ENCODE data around the gene STAT2. TPM values are rescaled to one million over a fixed set of nuclear protein-coding genes. Genes with fewer than 3 reads are reported as not detected.
"Not testable (repeated sequence)": the region's sequence is repeated elsewhere in the genome, so short reads cannot be mapped to it uniquely, and the experiment has no call there.

Gene STAT2
- total RNA-seq, 1 donor from 2014 or later: 95.5 TPM

DNA sequence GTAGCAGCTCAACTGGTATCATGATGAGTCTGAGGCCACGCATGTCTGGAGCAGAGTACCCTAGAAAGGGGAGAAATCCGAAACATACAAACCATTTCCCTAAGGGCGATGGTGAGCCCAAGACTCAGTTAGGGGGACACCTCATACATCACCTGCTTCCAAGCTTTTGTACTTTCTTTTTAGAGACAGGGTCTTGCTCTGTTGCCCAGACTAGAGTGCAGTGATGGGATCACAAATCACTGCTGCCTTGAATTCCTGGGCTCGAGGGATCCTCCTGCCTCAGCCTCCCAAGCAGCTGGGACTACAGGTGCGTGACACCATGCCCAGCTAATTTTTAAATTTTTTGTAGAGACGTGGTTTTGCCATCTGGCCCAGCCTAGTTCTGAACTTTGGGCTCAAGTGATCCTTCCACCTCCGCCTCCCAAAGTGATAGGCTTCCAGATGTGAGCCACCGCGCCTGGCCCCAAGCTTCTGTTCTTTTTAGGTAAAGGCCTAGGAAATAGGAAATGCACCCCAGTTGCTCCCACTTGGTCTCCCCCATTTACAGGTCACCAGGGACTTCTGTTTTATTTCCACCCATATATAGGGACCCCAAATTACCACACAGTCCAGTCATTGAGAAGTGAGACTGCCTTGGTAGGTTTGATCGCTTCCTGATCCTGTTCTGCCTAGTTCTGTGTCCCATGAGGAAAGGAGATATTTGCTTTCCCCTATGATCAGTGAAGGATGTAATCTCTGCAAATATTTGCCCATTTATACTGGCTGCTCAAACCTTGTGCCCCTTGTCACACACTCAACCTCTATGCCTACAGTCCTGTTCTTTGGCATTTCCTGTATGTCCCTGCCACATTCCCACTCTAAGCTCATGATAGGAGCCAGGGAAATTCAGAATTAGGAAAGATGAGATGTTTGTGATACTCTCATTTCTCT lies 2.5 kb upstream of the STAT2 start, which contains the start of gene APOF:
Gene APOF (minus strand): TSS at position 728 of the 930 bp plus-strand sequence. CDS start 112 bp downstream, at position 616.
- peak; percentile 60 for DNase-seq (ENCODE audit: low spot score)
- ATAC-seq: peak; percentile 42

DNA sequence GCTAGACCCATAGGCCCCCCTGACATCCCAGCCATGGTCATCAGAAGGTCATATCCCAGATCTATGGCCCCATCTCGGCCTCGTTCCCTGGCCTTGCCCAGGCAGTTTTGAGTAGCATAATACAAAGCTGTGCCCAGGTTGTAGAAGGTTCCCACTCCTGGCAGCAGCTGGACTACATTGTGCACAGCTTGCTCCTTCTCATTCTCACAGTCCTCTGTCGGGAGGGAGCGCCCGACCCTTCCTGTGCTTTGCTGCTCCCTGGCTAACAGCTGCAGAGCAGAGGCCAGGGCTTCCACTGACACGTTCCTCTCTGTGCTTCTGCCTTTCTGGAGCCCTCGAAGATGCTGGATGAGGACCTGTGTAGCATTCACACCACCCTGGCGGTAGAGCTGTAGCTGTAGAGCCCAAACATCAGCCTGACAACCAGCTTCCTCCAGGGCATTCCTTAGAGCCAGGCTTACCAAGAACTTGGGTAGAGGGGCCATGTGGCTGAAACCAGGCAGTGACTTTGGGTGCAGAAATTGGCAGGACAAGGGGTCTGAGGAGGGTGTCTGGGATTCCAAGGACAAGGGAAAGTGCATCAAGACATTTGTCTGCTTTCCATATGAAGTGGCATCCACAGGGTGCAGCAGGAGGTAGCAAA lies 1.7 kb upstream of the STAT2 start:
- DNase-seq (ENCODE audit: low spot score) (peak; percentile 56), ATAC-seq (peak; percentile 11)

DNA sequence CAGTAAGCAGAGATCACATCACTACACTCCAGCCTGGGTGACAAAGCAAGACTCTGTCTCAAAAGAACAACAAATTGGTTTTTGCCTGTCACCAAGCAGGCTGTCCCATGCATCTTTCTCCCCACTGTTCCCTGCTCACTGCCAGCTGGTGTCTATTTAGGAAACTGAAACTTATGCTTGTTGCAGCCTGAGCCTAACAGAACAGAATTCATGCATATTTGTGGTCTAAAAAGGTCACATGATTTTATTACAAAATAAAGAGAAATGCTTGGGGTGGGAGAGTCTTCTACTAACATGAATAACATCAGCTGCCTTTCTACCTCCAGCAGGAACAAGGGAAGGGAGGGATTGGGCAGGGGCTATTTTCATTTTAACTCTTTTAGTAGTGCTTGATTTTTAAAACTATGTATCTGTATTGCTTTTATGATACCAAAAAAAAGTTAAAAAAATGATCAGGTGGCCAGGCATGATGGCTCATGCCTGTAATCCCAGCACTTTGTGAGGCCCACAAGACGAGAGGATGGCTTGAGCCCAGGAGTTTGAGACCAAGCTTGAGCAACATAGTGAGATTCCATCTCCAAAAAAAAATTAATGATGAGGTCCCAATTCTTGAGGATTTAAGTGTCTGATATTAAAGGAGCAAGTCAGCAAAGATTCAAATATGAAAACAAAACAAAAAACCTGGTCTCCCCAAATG lies 923 bp downstream of the STAT2 start:
- no peak for DNase-seq (ENCODE audit: low spot score)

GRCh38 chr12:56351325-56351724 lies 8.6 kb downstream of the STAT2 start:
- no peak for DNase-seq (ENCODE audit: low spot score)
- no peak for ATAC-seq

More for the DNA sequence above, 923 bp downstream of the STAT2 start:
- ATAC-seq: no peak

GRCh38 chr12:56350662-56351061 lies 9.2 kb downstream of the STAT2 start:
- ATAC-seq: no peak

GRCh38 chr12:56348776-56349175 lies 11.1 kb downstream of the STAT2 start:
- no peak for ATAC-seq
- no peak for DNase-seq (ENCODE audit: low spot score)

More at GRCh38 chr12:56350662-56351061, 9.2 kb downstream of the STAT2 start:
- DNase-seq (ENCODE audit: low spot score): no peak

DNA sequence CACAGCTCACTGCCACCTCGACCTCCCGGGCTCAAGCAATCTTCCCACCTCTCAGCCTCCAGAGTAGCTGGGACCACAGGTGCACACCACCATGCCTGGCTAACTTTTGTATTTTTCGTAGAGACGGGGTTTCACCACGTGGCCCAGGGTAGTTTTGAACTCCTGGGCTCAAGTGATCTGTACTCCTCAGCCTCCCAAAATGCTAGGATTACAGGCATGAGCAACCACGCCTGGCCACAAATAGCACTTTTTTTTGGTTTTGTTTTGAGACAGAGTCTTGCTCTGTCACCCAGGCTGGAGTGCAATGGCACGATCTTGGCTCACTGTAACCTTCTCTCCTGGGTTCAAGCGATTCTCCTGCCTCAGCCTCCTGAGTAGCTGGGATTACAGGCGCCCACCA lies 12.7 kb downstream of the STAT2 start:
- not testable (repeated sequence) for DNase-seq (ENCODE audit: low spot score); ATAC-seq

GRCh38 chr12:56346675-56347074 lies 13.2 kb downstream of the STAT2 start:
- no peak for DNase-seq (ENCODE audit: low spot score)
- peak; percentile 51 for ATAC-seq

- not testable (repeated sequence) for ATAC-seq; DNase-seq (ENCODE audit: low spot score)
Measured at GRCh38 chr12:56342290-56342689, 17.6 kb downstream of the STAT2 start.

DNA sequence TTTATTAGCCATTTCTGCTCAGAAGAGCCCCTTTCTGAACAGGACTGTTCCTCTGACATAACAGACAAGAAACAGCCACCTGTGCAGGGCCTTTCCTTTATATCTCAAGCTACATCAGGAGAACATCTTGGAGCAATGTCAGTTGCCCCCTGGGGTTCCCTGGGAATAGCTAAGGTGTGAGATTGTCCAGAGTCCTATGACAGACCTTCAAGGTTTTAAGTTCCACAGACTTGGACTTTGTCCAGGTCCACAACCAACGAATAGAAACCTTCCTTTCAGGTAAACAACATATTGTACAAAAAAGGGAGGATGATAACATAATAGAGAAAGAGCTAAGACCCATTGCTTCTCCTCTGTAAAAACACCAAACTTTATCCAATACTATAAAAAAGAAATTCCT lies 18.3 kb downstream of the STAT2 start:
- DNase-seq (ENCODE audit: low spot score) (no peak), ATAC-seq (no peak)

DNA sequence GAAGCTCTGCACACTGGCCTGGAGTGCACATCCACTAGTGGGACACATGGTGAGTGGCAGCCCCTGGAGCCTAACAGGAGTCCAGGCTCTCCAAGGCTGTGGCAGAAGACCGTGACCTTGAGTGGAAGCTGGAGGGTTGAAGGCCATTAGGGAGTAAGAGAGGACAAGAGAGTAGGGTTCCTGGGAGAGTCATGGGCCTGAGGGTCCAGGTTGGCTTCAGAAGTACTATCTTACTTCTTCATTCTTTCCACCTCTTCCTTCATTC lies 20.8 kb downstream of the STAT2 start:
- no peak for ATAC-seq

DNA sequence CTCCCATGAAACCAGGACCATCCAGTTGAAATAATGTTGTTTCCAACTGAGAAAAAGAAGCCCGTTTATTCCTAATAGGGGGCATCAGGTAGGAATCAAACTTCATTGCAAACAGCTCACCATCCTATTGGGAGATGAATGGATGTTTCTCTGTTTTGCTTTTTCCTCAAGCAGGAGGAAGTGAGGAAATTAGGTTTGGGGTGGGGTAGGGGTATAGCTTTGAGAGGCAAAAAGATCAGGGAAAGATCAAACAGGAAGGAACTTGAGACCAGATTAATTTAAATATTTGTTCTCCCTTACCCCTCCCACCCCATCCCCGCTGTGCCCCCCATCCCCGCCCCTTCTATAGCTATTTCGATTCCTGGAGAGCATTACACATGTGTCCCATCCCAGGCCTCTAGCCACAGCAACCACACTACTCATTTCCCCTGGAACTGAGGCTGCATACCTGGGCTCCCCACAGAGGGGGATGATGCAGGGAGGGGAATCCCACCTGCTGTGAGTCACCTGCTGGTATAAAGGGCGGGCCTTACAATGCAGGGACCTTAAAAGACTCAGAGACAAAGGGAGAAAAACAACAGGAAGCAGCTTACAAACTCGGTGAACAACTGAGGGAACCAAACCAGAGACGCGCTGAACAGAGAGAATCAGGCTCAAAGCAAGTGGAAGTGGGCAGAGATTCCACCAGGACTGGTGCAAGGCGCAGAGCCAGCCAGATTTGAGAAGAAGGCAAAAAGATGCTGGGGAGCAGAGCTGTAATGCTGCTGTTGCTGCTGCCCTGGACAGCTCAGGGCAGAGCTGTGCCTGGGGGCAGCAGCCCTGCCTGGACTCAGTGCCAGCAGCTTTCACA lies 21.4 kb downstream of the STAT2 start, which contains the start of gene IL23A:
Gene IL23A (plus strand): TSS at position 577 of the 850 bp plus-strand sequence. CDS start 161 bp downstream, at position 738.
- DNase-seq (ENCODE audit: low spot score): no peak
- ATAC-seq: no peak

More for the DNA sequence above, 20.8 kb downstream of the STAT2 start:
- DNase-seq (ENCODE audit: low spot score): no peak

DNA sequence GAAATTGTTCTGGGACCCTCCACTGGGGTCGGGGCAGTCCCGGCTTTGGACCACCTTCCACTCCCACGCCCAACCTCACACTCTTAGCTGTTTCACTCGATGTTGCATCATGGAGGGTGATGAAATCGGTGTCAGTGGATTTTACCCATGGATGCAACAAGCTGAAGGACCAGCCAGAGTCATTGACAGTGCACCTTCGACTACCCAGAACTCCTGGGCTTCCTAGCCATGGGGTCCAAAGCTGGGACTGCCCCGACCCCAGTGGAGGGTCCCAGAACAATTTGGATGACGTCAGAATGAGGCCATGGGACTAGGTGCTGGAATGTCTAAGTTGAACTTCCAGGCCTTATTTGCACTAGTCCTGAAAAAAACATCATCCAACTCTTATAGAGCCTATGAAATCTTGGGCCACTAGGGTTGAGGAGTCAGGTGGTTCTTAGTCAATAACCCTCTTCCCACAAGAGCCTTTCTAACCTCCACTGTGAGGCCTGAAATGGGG lies 22.1 kb downstream of the STAT2 start:
- DNase-seq (ENCODE audit: low spot score) (no peak), ATAC-seq (no peak)

- no peak for DNase-seq (ENCODE audit: low spot score)
- no peak for ATAC-seq
Measured at GRCh38 chr12:56336361-56337167, 23.3 kb downstream of the STAT2 start.

- ATAC-seq; DNase-seq (ENCODE audit: low spot score): not testable (repeated sequence)
Measured at GRCh38 chr12:56335527-56335926, 24.4 kb downstream of the STAT2 start.

GRCh38 chr12:56334490-56334793 lies 25.5 kb downstream of the STAT2 start:
- DNase-seq (ENCODE audit: low spot score): no peak

DNA sequence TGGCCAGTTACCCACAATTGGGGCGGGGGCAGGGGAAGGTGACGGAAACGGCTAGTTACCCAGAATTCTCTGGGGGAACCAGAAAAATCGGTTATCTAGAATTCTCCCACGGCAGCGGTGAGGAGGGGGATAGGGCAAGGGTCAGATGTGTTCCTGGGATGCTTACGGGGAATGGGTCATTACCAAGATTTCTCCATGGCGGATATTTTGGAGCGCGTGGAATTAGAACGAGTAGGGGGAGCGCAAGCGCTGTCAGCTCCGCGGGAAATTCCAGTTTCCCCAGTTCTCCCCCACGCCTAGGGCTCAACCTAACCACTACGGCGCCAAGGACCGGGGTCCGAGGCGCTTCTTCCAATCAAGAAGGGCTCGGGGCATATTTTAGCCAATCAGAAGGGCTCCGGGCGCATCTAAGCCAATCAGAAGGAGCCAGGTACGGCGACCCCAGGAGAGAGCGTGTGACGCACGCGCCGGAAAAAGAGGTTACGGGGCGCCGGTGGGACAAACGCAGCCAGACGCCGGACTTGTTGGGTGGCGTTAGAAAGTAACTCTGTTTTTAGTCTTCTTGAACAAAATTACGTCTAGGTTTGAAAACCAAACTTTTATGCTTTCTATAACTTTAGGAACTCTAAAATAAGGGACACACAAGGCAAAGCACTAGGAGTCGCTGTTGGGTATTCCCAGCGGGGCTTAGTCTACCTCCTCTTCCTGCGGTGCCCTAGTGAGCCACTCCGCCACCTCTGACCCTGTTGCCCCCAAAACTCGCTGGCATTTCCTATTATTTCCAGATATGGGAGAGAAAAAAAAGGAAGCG lies 26.0 kb downstream of the STAT2 start, which contains the start of gene PAN2:
Gene PAN2 (minus strand): TSS at position 322 of the 811 bp plus-strand sequence. CDS start 906 bp downstream, outside the sequence.
- peak; percentile 95 for ATAC-seq
- DNase-seq (ENCODE audit: low spot score): peak; percentile 97

More at GRCh38 chr12:56334490-56334793, 25.5 kb downstream of the STAT2 start:
- ATAC-seq: no peak

DNA sequence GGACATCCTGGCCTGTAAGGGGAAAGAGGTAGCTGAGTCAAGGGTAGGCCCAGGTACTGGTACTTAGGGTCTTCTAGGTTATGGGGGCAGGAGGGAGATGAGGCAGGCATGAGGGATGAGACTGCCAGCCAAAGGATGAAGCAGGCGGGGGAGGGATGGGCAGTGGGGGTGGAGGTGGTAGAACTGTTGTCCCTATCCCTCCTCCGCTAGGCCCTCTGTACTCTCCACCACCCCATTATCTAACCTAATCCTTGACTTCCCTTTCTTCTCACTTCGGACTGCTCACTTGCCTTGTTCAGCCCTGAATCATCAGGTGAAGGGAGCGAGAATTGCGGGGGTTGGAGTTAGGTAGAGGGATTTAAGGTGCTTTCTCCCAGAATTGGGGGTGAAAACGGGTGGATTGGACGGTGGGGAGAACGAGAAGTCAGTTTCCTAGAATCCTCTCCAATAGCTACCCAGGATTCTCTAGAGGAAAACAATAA lies 26.7 kb downstream of the STAT2 start:
- DNase-seq (ENCODE audit: low spot score) (no peak), ATAC-seq (no peak)
